Measurements from ENCODE around the gene RTP5.

DNA sequence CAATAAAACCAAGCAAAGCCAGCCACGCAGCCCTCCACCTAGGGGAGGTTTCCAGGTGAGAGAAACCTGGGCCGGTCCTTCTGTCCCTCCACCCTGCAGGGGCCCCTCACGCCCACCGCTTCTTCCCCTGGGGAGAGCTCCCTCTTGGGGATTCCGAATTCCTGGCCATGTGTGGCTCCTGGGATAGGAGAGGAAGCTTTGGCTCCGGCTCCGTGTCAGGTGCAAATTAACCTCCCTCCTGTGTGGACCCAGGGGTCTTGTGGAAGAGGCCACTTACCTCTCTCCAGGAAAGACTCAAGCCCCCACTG is 4.2 kb downstream of the RTP5 start:
- TF ChIP-seq EZH2 (IDR thresholded peaks at IDR 0.05; ENCODE audit: borderline replicate concordance) (no peak), EZH2phosphoT487 (IDR thresholded peaks at IDR 0.05; ENCODE audit: low read depth, severe bottlenecking, unreplicated experiment) (no peak)
- TF ChIP-seq, protein P1, sequence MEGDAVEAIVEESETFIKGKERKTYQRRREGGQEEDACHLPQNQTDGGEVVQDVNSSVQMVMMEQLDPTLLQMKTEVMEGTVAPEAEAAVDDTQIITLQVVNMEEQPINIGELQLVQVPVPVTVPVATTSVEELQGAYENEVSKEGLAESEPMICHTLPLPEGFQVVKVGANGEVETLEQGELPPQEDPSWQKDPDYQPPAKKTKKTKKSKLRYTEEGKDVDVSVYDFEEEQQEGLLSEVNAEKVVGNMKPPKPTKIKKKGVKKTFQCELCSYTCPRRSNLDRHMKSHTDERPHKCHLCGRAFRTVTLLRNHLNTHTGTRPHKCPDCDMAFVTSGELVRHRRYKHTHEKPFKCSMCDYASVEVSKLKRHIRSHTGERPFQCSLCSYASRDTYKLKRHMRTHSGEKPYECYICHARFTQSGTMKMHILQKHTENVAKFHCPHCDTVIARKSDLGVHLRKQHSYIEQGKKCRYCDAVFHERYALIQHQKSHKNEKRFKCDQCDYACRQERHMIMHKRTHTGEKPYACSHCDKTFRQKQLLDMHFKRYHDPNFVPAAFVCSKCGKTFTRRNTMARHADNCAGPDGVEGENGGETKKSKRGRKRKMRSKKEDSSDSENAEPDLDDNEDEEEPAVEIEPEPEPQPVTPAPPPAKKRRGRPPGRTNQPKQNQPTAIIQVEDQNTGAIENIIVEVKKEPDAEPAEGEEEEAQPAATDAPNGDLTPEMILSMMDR (IDR thresholded peaks at IDR 0.05; ENCODE audit: poor library complexity), result no peak
